Erythroblast (primary cell): ENCODE results near the gene CEP295NL.

Experiments
- GATA1 ChIP-seq: IDR thresholded peaks from 2 replicates; pipeline ENCODE4 v1.6.1; 2011; ENCODE audit warnings: low read depth, mild to moderate bottlenecking, control low read depth, low read length, moderate library complexity
- POLR2A ChIP-seq: IDR thresholded peaks from 2 replicates; pipeline ENCODE4 v1.6.1; 2011; ENCODE audit warnings: mild to moderate bottlenecking, low read length

DNA sequence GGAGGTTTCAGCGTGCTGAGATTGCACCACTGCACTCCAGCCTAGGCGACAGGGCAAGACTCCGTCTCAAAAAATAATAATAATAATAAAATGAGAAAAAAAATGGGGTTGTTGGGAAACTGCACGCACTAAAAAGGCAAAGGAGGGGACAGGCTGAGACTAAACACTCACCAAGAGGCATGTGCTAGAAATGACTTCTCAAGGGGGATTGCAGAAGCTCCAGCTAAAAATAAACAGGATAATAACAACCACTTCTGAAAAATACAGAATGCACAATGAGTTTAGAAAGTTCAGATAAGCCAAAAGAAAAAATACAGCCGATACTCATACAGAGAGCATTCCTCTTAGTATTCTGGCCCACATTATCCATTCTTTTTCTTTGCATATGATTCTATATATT is 37.3 kb upstream of the CEP295NL start:
- no peak for TF ChIP-seq POLR2A
- TF ChIP-seq GATA1 = no peak
